K562 (cell line): ENCODE measurements around the gene TMEM43. TPM values are rescaled to one million over a fixed set of nuclear protein-coding genes. Genes with fewer than 3 reads are reported as not detected.

Source experiments
- DACH1 ChIP-seq: fragments of 450-650 bp; IDR thresholded peaks from 2 replicates; pipeline ENCODE4 v1.6.1; 2018; ENCODE audit not compliant: partially characterized antibody
- GTF2F1 ChIP-seq: IDR thresholded peaks from 2 replicates; pipeline ENCODE4 v1.6.1; 2011; ENCODE audit warnings: low read depth, low read length, improper control_type of control experiment
- LARP7 ChIP-seq: fragments of 450-650 bp; IDR thresholded peaks from 2 replicates; pipeline ENCODE4 v1.6.1; 2016
- MTF1 ChIP-seq: fragments of 250-450 bp; sonication (Bioruptor Pico); IDR thresholded peaks from 2 replicates; pipeline ENCODE4 v1.9.0; 2021; ENCODE audit warnings: moderate library complexity, mild to moderate bottlenecking, inconsistent platforms, borderline replicate concordance
- POLR2AphosphoS2 ChIP-seq: IDR thresholded peaks from 2 replicates; pipeline ENCODE4 v1.6.1; 2012; ENCODE audit warnings: low read length, improper control_type of control experiment
- RCOR1 ChIP-seq, 2 experiments: IDR thresholded peaks; 2 replicates each; pipeline ENCODE4 v1.6.1; 2012; ENCODE audit warnings: low read depth in 2 of 2, low read length in 2 of 2, borderline replicate concordance in 1 of 2, improper control_type of control experiment in 1 of 2
- RFX7 ChIP-seq: fragments of 250-450 bp; sonication (Bioruptor Pico); IDR thresholded peaks from 2 replicates; pipeline ENCODE4 v1.5.1; 2021; ENCODE audit warnings: mild to moderate bottlenecking
- SIN3B ChIP-seq: fragments of 450-650 bp; IDR thresholded peaks from 2 replicates; pipeline ENCODE4 v1.6.1; 2017; ENCODE audit warnings: low read depth, mild to moderate bottlenecking, moderate library complexity
- SMARCA4 ChIP-seq: fragments of 450-650 bp; IDR thresholded peaks from 2 replicates; pipeline ENCODE4 v1.6.1; 2016
- SOX6 ChIP-seq: fragments of 450-650 bp; IDR thresholded peaks from 2 replicates; pipeline ENCODE4 v1.6.1; 2014; ENCODE audit warnings: mild to moderate bottlenecking
- TEAD1 ChIP-seq, 2 experiments: fragments of 450-650 bp in 1 of 2; sonication (generic) in 1 of 2; formaldehyde crosslinking; IDR thresholded peaks; 2 replicates each; pipeline versions ENCODE4 v1.4.0 to v1.8.0; 2020 to 2022; ENCODE audit warnings: mild to moderate bottlenecking in 2 of 2, missing genetic modification reagents in 1 of 2
- TSC22D4 ChIP-seq: fragments of 450-650 bp; IDR thresholded peaks from 2 replicates; pipeline ENCODE4 v1.6.1; 2016; ENCODE audit warnings: missing genetic modification characterization, missing biosample characterization, control low read depth
- WHSC1 ChIP-seq: IDR thresholded peaks from one replicate; pipeline ENCODE4 v1.6.1; 2012; ENCODE audit warnings: low read length, control low read depth, inconsistent platforms
- ZBED1 ChIP-seq: IDR thresholded peaks from 2 replicates; pipeline ENCODE4 v1.6.1; 2014
- ZC3H8 ChIP-seq: fragments of 450-650 bp; IDR thresholded peaks from 2 replicates; pipeline ENCODE4 v1.6.1; 2017
- ZNF311 ChIP-seq: fragments of 250-450 bp; sonication (Bioruptor Pico); IDR thresholded peaks from 2 replicates; pipeline ENCODE4 v1.4.0; 2020; ENCODE audit warnings: mild to moderate bottlenecking, moderate library complexity
- ZNF354B ChIP-seq: fragments of 250-450 bp; sonication (Bioruptor Pico); IDR thresholded peaks from 2 replicates; pipeline ENCODE4 v1.4.0; 2020
- polyA plus RNA-seq, 8 experiments: library from polyadenylated mRNA; depleted of rRNA in 4 of 8; stranded (reverse) in 5 of 8; unstranded in 3 of 8; fragments of >200 nt; fragmentation: Nextera tagmentation in 2 of 8; fragmentation: Illumina TruSeq in 1 of 8; extraction: Ambion mirVana in 2 of 8; extraction: Trizol in 1 of 8; gene quantifications; 2 replicates each; pipeline versions ENCODE4 v1.2.1 to v1.2.3, GENCODE V29; 2011 to 2014; ENCODE audit warnings: inconsistent platforms in 1 of 8, missing spikeins in 1 of 8
- total RNA-seq, 7 experiments: library from RNA; depleted of rRNA in 6 of 7; stranded (reverse); fragments of >200 nt in 6 of 7; fragmentation: Illumina TruSeq in 2 of 7; extraction: Trizol in 2 of 7; gene quantifications; 2 replicates each; pipeline versions ENCODE4 v1.2.1 to v1.2.3, GENCODE V29; 2011 to 2021; ENCODE audit warnings: low replicate concordance in 1 of 7
- TF ChIP-seq, protein P1 (sequence below): sonication (generic); formaldehyde crosslinking; IDR thresholded peaks from 2 replicates; pipeline ENCODE4 v1.8.0; 2022; ENCODE audit warnings: mild to moderate bottlenecking, missing genetic modification reagents
- TF ChIP-seq, protein P2 (sequence below): fragments of 450-650 bp; formaldehyde crosslinking; IDR thresholded peaks from 2 replicates; pipeline ENCODE4 v1.4.0; 2022; ENCODE audit warnings: missing genetic modification characterization
- TF ChIP-seq, protein P3 (sequence below): IDR thresholded peaks from 2 replicates; pipeline ENCODE4 v1.6.1; 2014; ENCODE audit warnings: antibody characterized with exemption
- TF ChIP-seq, protein P4 (sequence below): conservative IDR thresholded peaks from 2 replicates; pipeline ENCODE4 v1.6.1; 2011; ENCODE audit warnings: low read depth, mild to moderate bottlenecking, low read length; ENCODE audit not compliant: control insufficient read depth

TMEM43 gene
- total and polyA plus RNA-seq, 9 of the 15 experiments (the other 6 are each of a cell fraction or from before 2014, with no cell fraction given) = 16.7 to 46.1 (median 35.7) TPM

- no peak for TF ChIP-seq DACH1
- no peak for TF ChIP-seq SMARCA4
- TF ChIP-seq GTF2F1 = peak; percentile 60; the same call in 1 of the 2 replicates
- TF ChIP-seq, protein P1, sequence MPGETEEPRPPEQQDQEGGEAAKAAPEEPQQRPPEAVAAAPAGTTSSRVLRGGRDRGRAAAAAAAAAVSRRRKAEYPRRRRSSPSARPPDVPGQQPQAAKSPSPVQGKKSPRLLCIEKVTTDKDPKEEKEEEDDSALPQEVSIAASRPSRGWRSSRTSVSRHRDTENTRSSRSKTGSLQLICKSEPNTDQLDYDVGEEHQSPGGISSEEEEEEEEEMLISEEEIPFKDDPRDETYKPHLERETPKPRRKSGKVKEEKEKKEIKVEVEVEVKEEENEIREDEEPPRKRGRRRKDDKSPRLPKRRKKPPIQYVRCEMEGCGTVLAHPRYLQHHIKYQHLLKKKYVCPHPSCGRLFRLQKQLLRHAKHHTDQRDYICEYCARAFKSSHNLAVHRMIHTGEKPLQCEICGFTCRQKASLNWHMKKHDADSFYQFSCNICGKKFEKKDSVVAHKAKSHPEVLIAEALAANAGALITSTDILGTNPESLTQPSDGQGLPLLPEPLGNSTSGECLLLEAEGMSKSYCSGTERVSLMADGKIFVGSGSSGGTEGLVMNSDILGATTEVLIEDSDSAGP (CRISPR knock-in tag) = 0 out of 2 replicates have a peak, but pooled peaks have one; percentile 20
- TF ChIP-seq LARP7 = no peak
- TF ChIP-seq SOX6 = peak; percentile 58; the same call in 1 of the 2 replicates
- TF ChIP-seq TSC22D4 (tag) = no peak
- TF ChIP-seq, protein P2, sequence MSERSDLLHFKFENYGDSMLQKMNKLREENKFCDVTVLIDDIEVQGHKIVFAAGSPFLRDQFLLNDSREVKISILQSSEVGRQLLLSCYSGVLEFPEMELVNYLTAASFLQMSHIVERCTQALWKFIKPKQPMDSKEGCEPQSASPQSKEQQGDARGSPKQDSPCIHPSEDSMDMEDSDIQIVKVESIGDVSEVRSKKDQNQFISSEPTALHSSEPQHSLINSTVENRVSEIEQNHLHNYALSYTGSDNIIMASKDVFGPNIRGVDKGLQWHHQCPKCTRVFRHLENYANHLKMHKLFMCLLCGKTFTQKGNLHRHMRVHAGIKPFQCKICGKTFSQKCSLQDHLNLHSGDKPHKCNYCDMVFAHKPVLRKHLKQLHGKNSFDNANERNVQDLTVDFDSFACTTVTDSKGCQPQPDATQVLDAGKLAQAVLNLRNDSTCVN = no peak
- no peak for TF ChIP-seq MTF1 (CRISPR knock-in tag)
- 0 out of 2 replicates have a peak, but pooled peaks have one; percentile 82 for TF ChIP-seq ZBED1
- TF ChIP-seq, protein P3, sequence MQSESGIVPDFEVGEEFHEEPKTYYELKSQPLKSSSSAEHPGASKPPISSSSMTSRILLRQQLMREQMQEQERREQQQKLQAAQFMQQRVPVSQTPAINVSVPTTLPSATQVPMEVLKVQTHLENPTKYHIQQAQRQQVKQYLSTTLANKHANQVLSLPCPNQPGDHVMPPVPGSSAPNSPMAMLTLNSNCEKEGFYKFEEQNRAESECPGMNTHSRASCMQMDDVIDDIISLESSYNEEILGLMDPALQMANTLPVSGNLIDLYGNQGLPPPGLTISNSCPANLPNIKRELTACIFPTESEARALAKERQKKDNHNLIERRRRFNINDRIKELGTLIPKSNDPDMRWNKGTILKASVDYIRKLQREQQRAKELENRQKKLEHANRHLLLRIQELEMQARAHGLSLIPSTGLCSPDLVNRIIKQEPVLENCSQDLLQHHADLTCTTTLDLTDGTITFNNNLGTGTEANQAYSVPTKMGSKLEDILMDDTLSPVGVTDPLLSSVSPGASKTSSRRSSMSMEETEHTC = no peak
- peak; percentile 92 for TF ChIP-seq SIN3B
- TF ChIP-seq, protein P4, sequence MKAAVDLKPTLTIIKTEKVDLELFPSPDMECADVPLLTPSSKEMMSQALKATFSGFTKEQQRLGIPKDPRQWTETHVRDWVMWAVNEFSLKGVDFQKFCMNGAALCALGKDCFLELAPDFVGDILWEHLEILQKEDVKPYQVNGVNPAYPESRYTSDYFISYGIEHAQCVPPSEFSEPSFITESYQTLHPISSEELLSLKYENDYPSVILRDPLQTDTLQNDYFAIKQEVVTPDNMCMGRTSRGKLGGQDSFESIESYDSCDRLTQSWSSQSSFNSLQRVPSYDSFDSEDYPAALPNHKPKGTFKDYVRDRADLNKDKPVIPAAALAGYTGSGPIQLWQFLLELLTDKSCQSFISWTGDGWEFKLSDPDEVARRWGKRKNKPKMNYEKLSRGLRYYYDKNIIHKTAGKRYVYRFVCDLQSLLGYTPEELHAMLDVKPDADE = peak; percentile 90; the same call in 1 of the 2 replicates
- no peak for TF ChIP-seq ZNF311 (CRISPR knock-in tag)
- peak; percentile 59 to 96; a peak in 3 of 4 replicates for TF ChIP-seq TEAD1 (CRISPR knock-in tag; IDR thresholded peaks at IDR 0.05)
- peak; percentile 66; the same call in 1 of the 2 replicates for TF ChIP-seq POLR2AphosphoS2
- no peak; a peak in 2 of 4 replicates for TF ChIP-seq RCOR1 (IDR thresholded peaks at IDR 0.05; ENCODE audit: borderline replicate concordance in 1 of 2, low read depth in 2 of 2, low read length in 2 of 2)
- TF ChIP-seq ZC3H8 = no peak
- no peak for TF ChIP-seq RFX7 (CRISPR knock-in tag)
- 0 out of 2 replicates have a peak, but pooled peaks have one; percentile 4 for TF ChIP-seq ZNF354B (CRISPR knock-in tag)
- no peak for TF ChIP-seq WHSC1
These were observed 53.6 kb downstream of the TMEM43 start, which contains the start of the genes LSM3 and XPC (continued) for GRCh38 chr3:14178247-14179113.
